K562 (cell line): ENCODE measurements around the gene ZPR1. TPM values are rescaled to one million over a fixed set of nuclear protein-coding genes. Genes with fewer than 3 reads are reported as not detected.
A peak's percentile ranks its signal among the peaks of the same experiment; 100 is the strongest.

Experiments
- ATAC-seq: fragments of 200-7000 bp; cut with Tn5 transposase; 3 replicates; pipeline ENCODE4 v1.9.1; 2020; ENCODE audit warnings: moderate library complexity
- BruUV-seq: library from RNA; stranded (reverse); fragments of 400-500 nt; replicated peaks from 2 replicates; lab custom pipeline; 2021; lab: Mats Ljungman, UMichigan
- CTCF ChIA-PET: fragments of 300-600 bp; formaldehyde crosslinking; extraction: SDS; loops from one replicate; lab custom pipeline; 2021; ENCODE audit warnings: low intra/inter-chr PET ratio; lab: Yijun Ruan, JAX
- POLR2A ChIA-PET: fragments of 300-600, 350-650 bp; sonication (Branson Sonifier 250); formaldehyde crosslinking; extraction: SDS; loops from one replicate; lab custom pipeline; 2021; ENCODE audit warnings: antibody characterized with exemption, inconsistent platforms; lab: Yijun Ruan, JAX
- DNase-seq, 4 experiments: peaks; one replicate each; pipeline versions ENCODE4 v3.0.0 to v3.0.0-alpha.2; 2011 to 2018; ENCODE audit warnings: low spot score in 3 of 4, mixed read lengths in 3 of 4; ENCODE audit errors: extremely low read depth in 1 of 4
- FAIRE-seq: peaks from 2 replicates; lab custom pipeline; 2011; peaks lifted over from hg19 to GRCh38; lab: Jason Lieb, UNC
- H2AFZ ChIP-seq: 2 replicates; pipeline ENCODE4 v1.6.0; 2011; ENCODE audit warnings: low read depth, low read length, control low read depth, inconsistent platforms
- H3K27ac ChIP-seq: fragments of 200-600 bp; 3 replicates; pipeline ENCODE4 v1.8.0; 2011; ENCODE audit warnings: low read depth, mild to moderate bottlenecking, control low read depth, inconsistent platforms, low read length, moderate library complexity, mixed read lengths; ENCODE audit errors: extremely low read depth
- H3K27me3 ChIP-seq, 2 experiments: fragments of 300-600 bp in 1 of 2; 2 replicates in 1 of 2; 3 replicates in 1 of 2; pipeline versions ENCODE4 v1.6.0 to v1.8.0; 2011; ENCODE audit warnings: inconsistent platforms in 2 of 2, low read length in 2 of 2, mild to moderate bottlenecking in 1 of 2, mixed read lengths in 1 of 2, moderate library complexity in 1 of 2; ENCODE audit not compliant: control insufficient read depth in 2 of 2, insufficient read depth in 2 of 2
- H3K36me3 ChIP-seq: fragments of 300-600 bp; 3 replicates; pipeline ENCODE4 v1.8.0; 2011; ENCODE audit warnings: mild to moderate bottlenecking, low read length, inconsistent platforms; ENCODE audit not compliant: control insufficient read depth, insufficient read depth
- H3K4me1 ChIP-seq, 2 experiments: fragments of 200-600 bp in 1 of 2; replicated peaks in 1 of 2; 2 replicates in 1 of 2; 3 replicates in 1 of 2; pipeline versions ENCODE4 v1.5.1 to v1.8.0; 2011; ENCODE audit warnings: inconsistent platforms in 2 of 2, low read length in 2 of 2, mild to moderate bottlenecking in 1 of 2, mixed read lengths in 1 of 2, moderate library complexity in 1 of 2; ENCODE audit not compliant: control insufficient read depth in 2 of 2, insufficient read depth in 2 of 2
- H3K4me2 ChIP-seq: 2 replicates; pipeline ENCODE4 v1.6.1; 2011; ENCODE audit warnings: low read length, control low read depth, inconsistent platforms, mixed read lengths; ENCODE audit not compliant: insufficient read depth
- H3K4me3 ChIP-seq: fragments of 200-600 bp; sonication (generic), shearing (Covaris generic); 2 replicates; pipeline ENCODE4 v1.5.1; 2016; ENCODE audit warnings: control low read depth, inconsistent platforms
- H3K79me2 ChIP-seq: fragments of 200-600 bp; 3 replicates; pipeline ENCODE4 v1.8.0; 2011; ENCODE audit warnings: low read length, inconsistent platforms; ENCODE audit not compliant: control insufficient read depth, insufficient read depth
- H3K9ac ChIP-seq, 2 experiments: 2 replicates each; pipeline versions ENCODE4 v1.6.0 to v1.6.1; 2011; ENCODE audit warnings: low read depth in 2 of 2, low read length in 2 of 2, control low read depth in 1 of 2, inconsistent platforms in 1 of 2, mild to moderate bottlenecking in 1 of 2, mixed read lengths in 1 of 2; ENCODE audit not compliant: insufficient read depth in 1 of 2
- H3K9me1 ChIP-seq: one replicate; pipeline ENCODE4 v1.6.0; 2011; ENCODE audit warnings: inconsistent platforms, mild to moderate bottlenecking, low read length, moderate library complexity; ENCODE audit not compliant: control insufficient read depth, insufficient read depth
- H3K9me3 ChIP-seq: replicated peaks from 2 replicates; pipeline ENCODE4 v1.5.1; 2011; ENCODE audit warnings: low read depth, low read length, inconsistent platforms; ENCODE audit not compliant: control insufficient read depth, insufficient read depth
- H4K20me1 ChIP-seq: replicated peaks from 2 replicates; pipeline ENCODE4 v1.6.1; 2011; ENCODE audit warnings: low read length, inconsistent platforms, mixed read lengths; ENCODE audit not compliant: control insufficient read depth, insufficient read depth
- CUX1 ChIP-seq: fragments of 200-800 bp; sonication (Bioruptor generic); IDR thresholded peaks from 2 replicates; pipeline ENCODE4 v1.6.1; 2016; ENCODE audit warnings: missing genetic modification characterization, missing compliant biosample characterization
- E2F8 ChIP-seq: fragments of 450-650 bp; IDR thresholded peaks from 2 replicates; pipeline ENCODE4 v1.7.1; 2018; ENCODE audit warnings: mild to moderate bottlenecking, low read depth; ENCODE audit not compliant: partially characterized antibody
- ELK1 ChIP-seq: sonication (generic); formaldehyde crosslinking; IDR thresholded peaks from 2 replicates; pipeline ENCODE4 v1.8.1; 2022; ENCODE audit warnings: missing genetic modification reagents
- KLF6 ChIP-seq: fragments of 250-450 bp; sonication (Bioruptor Pico); IDR thresholded peaks from 2 replicates; pipeline ENCODE4 v1.4.0; 2020; ENCODE audit warnings: mild to moderate bottlenecking, moderate library complexity, borderline replicate concordance
- ZMIZ1 ChIP-seq, 2 experiments: fragments of 150-350 bp in 1 of 2; IDR thresholded peaks; 2 replicates each; pipeline ENCODE4 v1.6.1; 2012 to 2016; ENCODE audit warnings: low read depth in 2 of 2, low read length in 2 of 2, mild to moderate bottlenecking in 1 of 2, moderate library complexity in 1 of 2
- ZNF830 ChIP-seq: fragments of 250-450 bp; sonication (Bioruptor Pico); IDR thresholded peaks from 2 replicates; pipeline ENCODE4 v1.5.0; 2021; ENCODE audit warnings: mild to moderate bottlenecking
- WGBS: fragments of 100-300 bp; shearing (Covaris generic); methylation state at CpG from one replicate; pipeline ENCODE4 v1.1.6; 2016; ENCODE audit warnings: low coverage, mixed read lengths; ENCODE audit not compliant: insufficient coverage; ENCODE audit errors: missing lambda C conversion rate; 5-methylcytosine and 5-hydroxymethylcytosine counted together
- in situ Hi-C: fragments of 300-500 bp; cut with MboI; formaldehyde crosslinking; loops from 4 replicates; pipeline ENCODE4 v1.15.0; 2018; ENCODE audit warnings: inconsistent platforms, mixed read lengths
- intact Hi-C: fragments of 100-400 bp; cut with micrococcal nuclease; formaldehyde crosslinking; loops from 2 replicates; pipeline ENCODE4 v1.14.2; 2022
- polyA plus RNA-seq, 8 experiments: library from polyadenylated mRNA; depleted of rRNA in 4 of 8; stranded (reverse) in 5 of 8; unstranded in 3 of 8; fragments of >200 nt; fragmentation: Nextera tagmentation in 2 of 8; fragmentation: Illumina TruSeq in 1 of 8; extraction: Ambion mirVana in 2 of 8; extraction: Trizol in 1 of 8; gene quantifications; 2 replicates each; pipeline versions ENCODE4 v1.2.1 to v1.2.3, GENCODE V29; 2011 to 2014; ENCODE audit warnings: inconsistent platforms in 1 of 8, missing spikeins in 1 of 8
- total RNA-seq, 7 experiments: library from RNA; depleted of rRNA in 6 of 7; stranded (reverse); fragments of >200 nt in 6 of 7; fragmentation: Illumina TruSeq in 2 of 7; extraction: Trizol in 2 of 7; gene quantifications; 2 replicates each; pipeline versions ENCODE4 v1.2.1 to v1.2.3, GENCODE V29; 2011 to 2021; ENCODE audit warnings: low replicate concordance in 1 of 7

The ZPR1 gene
- total and polyA plus RNA-seq, 9 of the 15 experiments (the other 6 are each of a cell fraction or from before 2014, with no cell fraction given), result 13.0 to 120 (median 83.8) TPM

- H3K27ac ChIP-seq, result no peak overlapping the region
- DNase-seq, result no peak
- intact Hi-C loops (loop anchor here (10.0 kb wide), 1 partner anchor 105 kb away; the partner anchor contains the start of gene APOA1), in situ Hi-C loops (loop anchor here (10.0 kb wide), 1 partner anchor 375 kb away; no protein-coding TSS in a partner anchor)
- CTCF ChIA-PET, result no interaction called here
- H3K4me2 ChIP-seq, result no peak overlapping the region
- H3K79me2 ChIP-seq, result no peaks in the 10 kb centered on the region
- peaks cover 0 to 3% of the 10 kb centered on the region in 2 experiments; a peak in 1 of 5 replicates for H3K4me1 ChIP-seq
- no TSS peak for BruUV-seq
- H2AFZ ChIP-seq, result no peak overlapping the region
- POLR2A ChIA-PET, result interaction anchor here (0.9 kb wide), 1 partner anchor 21 kb away, joined by 3 read pairs; no protein-coding TSS in a partner anchor
- ATAC-seq, result no peak
- WGBS, result 3% methylated on average over 7 of the region's 8 CpGs
- peaks cover 8% of the 10 kb centered on the region; the same call in 1 of the 2 replicates for H4K20me1 ChIP-seq
- H3K4me3 ChIP-seq, result no peak overlapping the region
- no peaks in the 10 kb centered on the region for H3K36me3 ChIP-seq
- peaks cover 24 to 70% of the 10 kb centered on the region in 2 experiments; a peak in 4 of 5 replicates for H3K27me3 ChIP-seq
- no peaks in the 10 kb centered on the region for H3K9me1 ChIP-seq
- no peak for FAIRE-seq
- H3K9me3 ChIP-seq, result no peaks in the 10 kb centered on the region
- 0 out of 4 replicates have a peak overlapping the region, but pooled peaks of 1 of the 2 experiments have one; percentile 39 for H3K9ac ChIP-seq
- TF ChIP-seq E2F8 (no peak), CUX1 (CRISPR knock-in tag) (no peak), ZMIZ1 (IDR thresholded peaks at IDR 0.05; ENCODE audit: low read depth in 2 of 2, low read length in 2 of 2) (no peak), ZNF830 (CRISPR knock-in tag) (no peak), ELK1 (CRISPR knock-in tag) (no peak), KLF6 (CRISPR knock-in tag) (no peak)
Observed at GRCh38 chr11:116729501-116730240, 58.2 kb downstream of the ZPR1 start.
